ENCODE data around the gene POLR1A. TPM values are rescaled to one million over a fixed set of nuclear protein-coding genes. Genes with fewer than 3 reads are reported as not detected.

Gene POLR1A
- total RNA-seq, 1 experiment from 2014 or later, result 29.7 TPM

- ChIA-PET POLR2A (ENCODE audit: unreplicated experiment) (interaction anchor here (0.6 kb wide), 1 partner anchor 42 kb away, joined by 4 read pairs; no protein-coding TSS in a partner anchor), CTCF (no interaction called here)
- no peaks in the 10 kb centered on the region for H3K9me3 ChIP-seq (ENCODE audit: insufficient read depth, low read depth)
- no peaks in the 10 kb centered on the region for H3K27me3 ChIP-seq (ENCODE audit: insufficient read depth, low read depth)
- TF ChIP-seq EZH2 (IDR thresholded peaks at IDR 0.05; ENCODE audit: low read depth) (no peak), CTCF (conservative IDR thresholded peaks at IDR 0.05) (no peak)
- 0 out of 2 replicates have a peak, but pooled peaks cover 6% of the 10 kb centered on the region for H3F3A ChIP-seq (ENCODE audit: insufficient read depth, low read depth)
- no peak for DNase-seq
- H3K79me2 ChIP-seq (ENCODE audit: low read depth), result no peaks in the 10 kb centered on the region
- no TSS peak for BruUV-seq (replicated peaks)
- intact Hi-C loops (cut with micrococcal nuclease; ENCODE audit: unreplicated experiment), result no loop called here
- no peak overlapping the region for H3K4me3 ChIP-seq
- H3K27ac ChIP-seq, result no peak overlapping the region
- no peaks in the 10 kb centered on the region for H4K20me1 ChIP-seq (ENCODE audit: insufficient read depth)
- H3K9me2 ChIP-seq (ENCODE audit: insufficient read depth), result no peaks in the 10 kb centered on the region
- no peak overlapping the region for H3K4me2 ChIP-seq
- peaks cover 18% of the 10 kb centered on the region for H3K4me1 ChIP-seq (replicated peaks; ENCODE audit: insufficient read depth)
- H2AFZ ChIP-seq, result no peak overlapping the region
- H3K36me3 ChIP-seq (ENCODE audit: low read depth), result 0 out of 2 replicates have a peak, but pooled peaks cover 4% of the 10 kb centered on the region
Observed at GRCh38 chr2:86020984-86021383, 84.7 kb downstream of the POLR1A start.

- intact Hi-C loops (cut with micrococcal nuclease; ENCODE audit: unreplicated experiment), result no loop called here
- Histone ChIP-seq H3K79me2 (ENCODE audit: low read depth) (no peaks in the 10 kb centered on the region), H3K4me3 (no peak overlapping the region), H3K27me3 (ENCODE audit: insufficient read depth, low read depth) (no peaks in the 10 kb centered on the region), H3K36me3 (ENCODE audit: low read depth) (no peaks in the 10 kb centered on the region), H3K4me1 (replicated peaks; ENCODE audit: insufficient read depth) (peaks cover 18% of the 10 kb centered on the region), H3K9me3 (ENCODE audit: insufficient read depth, low read depth) (peaks cover 4% of the 10 kb centered on the region; the same call in 1 of the 2 replicates), H4K20me1 (ENCODE audit: insufficient read depth) (no peaks in the 10 kb centered on the region), H3F3A (ENCODE audit: insufficient read depth, low read depth) (0 out of 2 replicates have a peak, but pooled peaks cover 6% of the 10 kb centered on the region), H3K9me2 (ENCODE audit: insufficient read depth) (no peaks in the 10 kb centered on the region), H3K4me2 (no peak overlapping the region), H2AFZ (no peak overlapping the region), H3K27ac (no peak overlapping the region)
- TF ChIP-seq CTCF (conservative IDR thresholded peaks at IDR 0.05) (no peak), EZH2 (IDR thresholded peaks at IDR 0.05; ENCODE audit: low read depth) (no peak)
- BruUV-seq (replicated peaks), result no TSS peak
- CTCF ChIA-PET, result no interaction called here
- POLR2A ChIA-PET (ENCODE audit: unreplicated experiment), result no interaction called here
- peak in 1 of 2 experiments; percentile 41 for DNase-seq
Observed at GRCh38 chr2:86019121-86019520, 86.6 kb downstream of the POLR1A start.

GRCh38 chr2:86017901-86018896, 87.5 kb downstream of the POLR1A start:
- no peaks in the 10 kb centered on the region for H3K36me3 ChIP-seq (ENCODE audit: low read depth)
- BruUV-seq (replicated peaks), result no TSS peak
- no peaks in the 10 kb centered on the region for H3K9me2 ChIP-seq (ENCODE audit: insufficient read depth)
- no peaks in the 10 kb centered on the region for H3K79me2 ChIP-seq (ENCODE audit: low read depth)
- ChIA-PET CTCF (no interaction called here), POLR2A (ENCODE audit: unreplicated experiment) (no interaction called here)
- peaks cover 18% of the 10 kb centered on the region for H3K4me1 ChIP-seq (replicated peaks; ENCODE audit: insufficient read depth)
- H2AFZ ChIP-seq, result no peak overlapping the region
- no peaks in the 10 kb centered on the region for H4K20me1 ChIP-seq (ENCODE audit: insufficient read depth)
- no peak overlapping the region for H3K4me3 ChIP-seq
- TF ChIP-seq EZH2 (IDR thresholded peaks at IDR 0.05; ENCODE audit: low read depth) (no peak), CTCF (conservative IDR thresholded peaks at IDR 0.05) (no peak)
- 0 out of 2 replicates have a peak, but pooled peaks cover 6% of the 10 kb centered on the region for H3F3A ChIP-seq (ENCODE audit: insufficient read depth, low read depth)
- H3K4me2 ChIP-seq, result peak overlapping the region; percentile 12
- DNase-seq, result peak; percentile 66 to 74
- no peak overlapping the region for H3K27ac ChIP-seq
- H3K9me3 ChIP-seq (ENCODE audit: insufficient read depth, low read depth), result peaks cover 5% of the 10 kb centered on the region; the same call in 1 of the 2 replicates
- H3K27me3 ChIP-seq (ENCODE audit: insufficient read depth, low read depth), result no peaks in the 10 kb centered on the region
- intact Hi-C loops (cut with micrococcal nuclease; ENCODE audit: unreplicated experiment), result loop anchor here (2.0 kb wide), 1 partner anchor 129 kb away; the partner anchor contains the start of gene ST3GAL5

Data from PC-9 (cell line).